SK-N-SH treated with all-trans-retinoic acid at 6 μM for 48 hours (cell line): ENCODE measurements around the gene PLXND1.

Experiments used
- ARNTL ChIP-seq: fragments of 450-650 bp; formaldehyde crosslinking; IDR thresholded peaks from 2 replicates; pipeline ENCODE4 v1.5.0; 2020; ENCODE audit warnings: low read depth, mild to moderate bottlenecking, moderate library complexity, borderline replicate concordance
- BACH2 ChIP-seq: fragments of 250-450 bp; sonication (Bioruptor Pico); IDR thresholded peaks from 2 replicates; pipeline ENCODE4 v1.9.0; 2021; ENCODE audit warnings: mild to moderate bottlenecking, borderline replicate concordance
- GLIS3 ChIP-seq: fragments of 250-450 bp; sonication (Bioruptor Pico); IDR thresholded peaks from 2 replicates; pipeline ENCODE4 v1.5.0; 2020; ENCODE audit warnings: mild to moderate bottlenecking, moderate library complexity
- PPARA ChIP-seq: fragments of 250-450 bp; sonication (Bioruptor Pico); IDR thresholded peaks from 2 replicates; pipeline ENCODE4 v1.5.0; 2020; ENCODE audit warnings: mild to moderate bottlenecking, borderline replicate concordance
- TCF4 ChIP-seq: fragments of 250-450 bp; sonication (Bioruptor Pico); IDR thresholded peaks from 2 replicates; pipeline ENCODE4 v1.8.0; 2021; ENCODE audit warnings: mild to moderate bottlenecking, moderate library complexity, borderline replicate concordance
- ZC3H10 ChIP-seq: fragments of 250-450 bp; sonication (Bioruptor Pico); IDR thresholded peaks from 2 replicates; pipeline ENCODE4 v1.5.1; 2021; ENCODE audit warnings: mild to moderate bottlenecking, moderate library complexity
- ZFP30 ChIP-seq: fragments of 450-650 bp; formaldehyde crosslinking; IDR thresholded peaks from 2 replicates; pipeline ENCODE4 v1.5.0; 2022; ENCODE audit warnings: mild to moderate bottlenecking, moderate library complexity
- ZNF565 ChIP-seq: fragments of 450-650 bp; formaldehyde crosslinking; conservative IDR thresholded peaks from 2 replicates; pipeline ENCODE4 v1.5.0; 2020; ENCODE audit warnings: low read depth, mild to moderate bottlenecking, moderate library complexity
- ZNF70 ChIP-seq: fragments of 450-650 bp; formaldehyde crosslinking; IDR thresholded peaks from 2 replicates; pipeline ENCODE4 v1.5.0; 2020; ENCODE audit warnings: mild to moderate bottlenecking, moderate library complexity
- ZNF8 ChIP-seq: fragments of 450-650 bp; formaldehyde crosslinking; IDR thresholded peaks from 2 replicates; pipeline ENCODE4 v1.5.0; 2020; ENCODE audit warnings: mild to moderate bottlenecking, moderate library complexity
- TF ChIP-seq, protein P1 (sequence below): fragments of 250-450 bp; sonication (Bioruptor Pico); IDR thresholded peaks from 2 replicates; pipeline ENCODE4 v1.5.1; 2021; ENCODE audit warnings: mild to moderate bottlenecking, moderate library complexity

DNA sequence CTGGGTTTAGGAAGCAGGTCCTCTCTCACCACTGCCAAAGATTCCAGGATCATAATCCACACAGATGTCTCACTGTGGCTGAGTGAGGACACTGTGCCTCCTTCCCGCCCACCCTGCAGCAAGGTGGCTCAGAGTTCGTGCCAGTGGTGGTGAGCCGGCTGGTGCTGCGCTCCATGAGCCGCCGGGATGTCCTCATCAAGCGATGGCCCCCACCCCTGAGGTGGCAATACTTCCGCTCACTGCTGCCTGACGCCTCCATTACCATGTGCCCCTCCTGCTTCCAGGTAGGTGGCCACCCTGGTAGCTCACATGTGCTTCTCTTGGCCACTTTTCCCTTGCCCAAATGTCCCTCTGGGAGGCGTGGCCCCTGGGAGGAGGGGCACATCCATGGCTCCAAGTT, 87.0 kb downstream of the PLXND1 start:
- no peak for TF ChIP-seq ZNF70 (CRISPR knock-in tag)
- no peak for TF ChIP-seq ZFP30 (CRISPR knock-in tag)
- no peak for TF ChIP-seq PPARA (CRISPR knock-in tag)
- TF ChIP-seq ZNF8 (CRISPR knock-in tag), result no peak
- TF ChIP-seq ARNTL (CRISPR knock-in tag), result no peak
- TF ChIP-seq ZNF565 (CRISPR knock-in tag), result no peak
- no peak for TF ChIP-seq BACH2 (CRISPR knock-in tag)
- no peak for TF ChIP-seq GLIS3 (CRISPR knock-in tag)
- TF ChIP-seq ZC3H10 (CRISPR knock-in tag), result no peak
- TF ChIP-seq TCF4 (CRISPR knock-in tag), result no peak
- TF ChIP-seq, protein P1, sequence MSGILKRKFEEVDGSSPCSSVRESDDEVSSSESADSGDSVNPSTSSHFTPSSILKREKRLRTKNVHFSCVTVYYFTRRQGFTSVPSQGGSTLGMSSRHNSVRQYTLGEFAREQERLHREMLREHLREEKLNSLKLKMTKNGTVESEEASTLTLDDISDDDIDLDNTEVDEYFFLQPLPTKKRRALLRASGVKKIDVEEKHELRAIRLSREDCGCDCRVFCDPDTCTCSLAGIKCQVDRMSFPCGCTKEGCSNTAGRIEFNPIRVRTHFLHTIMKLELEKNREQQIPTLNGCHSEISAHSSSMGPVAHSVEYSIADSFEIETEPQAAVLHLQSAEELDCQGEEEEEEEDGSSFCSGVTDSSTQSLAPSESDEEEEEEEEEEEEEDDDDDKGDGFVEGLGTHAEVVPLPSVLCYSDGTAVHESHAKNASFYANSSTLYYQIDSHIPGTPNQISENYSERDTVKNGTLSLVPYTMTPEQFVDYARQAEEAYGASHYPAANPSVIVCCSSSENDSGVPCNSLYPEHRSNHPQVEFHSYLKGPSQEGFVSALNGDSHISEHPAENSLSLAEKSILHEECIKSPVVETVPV (CRISPR knock-in tag), result no peak
